GM19455 (cell line): ENCODE results near the gene MRPS5.

ENCODE experiments used
- ATAC-seq: cut with Tn5 transposase; IDR thresholded peaks from one replicate; pipeline ENCODE4 v1.9.1; 2021; ENCODE audit not compliant: unreplicated experiment

MRPS5 gene

GRCh38 chr2:95061119-95061512 lies 60.5 kb downstream of the MRPS5 start:
- no peak for ATAC-seq

GRCh38 chr2:95060446-95061118 lies 61.0 kb downstream of the MRPS5 start:
- no peak for ATAC-seq

GRCh38 chr2:95059656-95060370 lies 61.8 kb downstream of the MRPS5 start:
- ATAC-seq: no peak

GRCh38 chr2:95058989-95059641 lies 62.5 kb downstream of the MRPS5 start:
- no peak for ATAC-seq

- no peak for ATAC-seq
These were observed 63.1 kb downstream of the MRPS5 start for GRCh38 chr2:95058466-95058988.

GRCh38 chr2:95057535-95058370 lies 63.9 kb downstream of the MRPS5 start:
- no peak for ATAC-seq

- no peak for ATAC-seq
These were observed 64.8 kb downstream of the MRPS5 start for GRCh38 chr2:95056461-95057459.

- ATAC-seq: no peak
These were observed 65.6 kb downstream of the MRPS5 start for GRCh38 chr2:95056044-95056443.

GRCh38 chr2:95055262-95055661 lies 66.3 kb downstream of the MRPS5 start:
- ATAC-seq: no peak

GRCh38 chr2:95054016-95054415 lies 67.6 kb downstream of the MRPS5 start:
- ATAC-seq: no peak

- no peak for ATAC-seq
These were observed 68.1 kb downstream of the MRPS5 start for GRCh38 chr2:95053543-95053942.

GRCh38 chr2:95052804-95053479 lies 68.7 kb downstream of the MRPS5 start:
- no peak for ATAC-seq

GRCh38 chr2:95052307-95052706 lies 69.3 kb downstream of the MRPS5 start:
- no peak for ATAC-seq

- ATAC-seq: no peak
These were observed 70.0 kb downstream of the MRPS5 start for GRCh38 chr2:95051626-95052025.

GRCh38 chr2:95050385-95051300 lies 71.0 kb downstream of the MRPS5 start:
- ATAC-seq: no peak

GRCh38 chr2:95049961-95050360 lies 71.6 kb downstream of the MRPS5 start:
- no peak for ATAC-seq

GRCh38 chr2:95049683-95049955 lies 72.0 kb downstream of the MRPS5 start:
- no peak for ATAC-seq
